GM12891 (cell line): ENCODE measurements around the gene COG5.

ENCODE experiments used
- PAX5 ChIP-seq: IDR thresholded peaks from 2 replicates; pipeline ENCODE4 v1.6.1; 2011; ENCODE audit warnings: low read length, moderate library complexity, mild to moderate bottlenecking; ENCODE audit not compliant: insufficient read depth, severe bottlenecking
- POLR2A ChIP-seq: IDR thresholded peaks from 2 replicates; pipeline ENCODE4 v1.6.1; 2011; ENCODE audit warnings: low read depth, low read length, control low read depth
- POLR2AphosphoS5 ChIP-seq: IDR thresholded peaks from 2 replicates; pipeline ENCODE4 v1.6.1; 2011; ENCODE audit warnings: low read depth, low read length, control low read depth
- POU2F2 ChIP-seq: IDR thresholded peaks from 2 replicates; pipeline ENCODE4 v1.6.1; 2011; ENCODE audit warnings: low read depth, mild to moderate bottlenecking, control low read depth, low read length, moderate library complexity
- SPI1 ChIP-seq: IDR thresholded peaks from 2 replicates; pipeline ENCODE4 v1.6.1; 2011; ENCODE audit warnings: low read depth, low read length, control low read depth
- TAF1 ChIP-seq: IDR thresholded peaks from 2 replicates; pipeline ENCODE4 v1.6.1; 2011; ENCODE audit warnings: low read depth, low read length, control low read depth

- TF ChIP-seq POLR2A = no peak
- TF ChIP-seq POLR2AphosphoS5 = no peak
- no peak for TF ChIP-seq SPI1
- no peak for TF ChIP-seq POU2F2
- TF ChIP-seq TAF1 = no peak
- TF ChIP-seq PAX5 = no peak
Observed at GRCh38 chr7:107580716-107581383, 17.1 kb upstream of the COG5 start.
